ENCODE measurements around the gene PPP3R1. TPM values are rescaled to one million over a fixed set of nuclear protein-coding genes. Genes with fewer than 3 reads are reported as not detected.
A peak's percentile ranks its signal among the peaks of the same experiment; 100 is the strongest.

PPP3R1 gene
- total and polyA plus RNA-seq, 9 of the 15 experiments (the other 6 are each of a cell fraction or from before 2014, with no cell fraction given) = 3.7 to 70.0 (median 24.8) TPM

DNA sequence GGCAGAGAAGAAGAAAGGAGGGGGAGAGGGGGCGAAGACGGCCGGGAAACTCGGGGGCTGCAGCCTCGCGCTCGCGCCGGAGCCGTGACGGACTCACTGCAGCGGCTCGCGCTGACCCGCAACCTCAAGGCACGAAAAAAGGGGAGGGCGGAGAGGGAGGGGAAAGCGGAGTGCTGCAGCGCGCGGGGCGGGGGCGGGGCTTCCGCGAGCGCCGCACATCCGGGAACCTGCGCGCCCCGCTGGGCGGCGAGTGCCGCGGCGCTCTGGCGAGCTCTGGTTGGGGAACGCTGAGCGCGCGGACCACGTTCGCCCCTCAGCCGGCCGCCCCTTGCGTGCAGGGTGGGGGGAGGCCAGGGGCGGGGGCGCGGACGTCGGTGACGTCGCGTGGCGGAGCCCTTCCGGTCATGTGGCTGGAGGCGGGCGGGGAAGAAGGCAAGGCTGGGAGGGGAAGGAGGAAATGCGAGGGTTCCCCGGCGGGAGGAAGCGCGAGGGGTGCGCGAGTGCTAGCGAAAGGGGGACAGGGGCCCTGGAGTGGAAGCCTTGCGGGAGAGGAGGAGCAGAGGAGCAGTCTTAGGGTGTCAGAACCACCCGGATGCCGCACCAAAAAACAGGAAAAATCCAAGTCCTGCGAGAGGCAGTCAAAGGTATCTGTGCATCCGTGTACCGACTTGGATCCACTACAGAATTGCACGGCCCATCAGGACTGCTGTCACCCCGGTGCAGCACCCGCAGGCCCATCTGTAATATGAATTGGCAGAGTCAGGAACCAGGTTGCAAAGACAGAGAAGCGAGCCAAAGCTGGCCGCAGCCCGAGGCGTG lies at the start of gene PPP3R1 (continued):
- TF ChIP-seq RBM14 (IDR thresholded peaks at IDR 0.05; ENCODE audit: borderline replicate concordance, insufficient read depth, low read depth, low read length) (no peak), ZNF282 (CRISPR knock-in tag; IDR thresholded peaks at IDR 0.05) (no peak), DDX20 (tag; IDR thresholded peaks at IDR 0.05; ENCODE audit: low read depth) (no peak), MEF2A (IDR thresholded peaks at IDR 0.05; ENCODE audit: control insufficient read depth, low read depth, low read length) (no peak), PYGO2 (tag; IDR thresholded peaks at IDR 0.05) (no peak), NELFE (IDR thresholded peaks at IDR 0.05; ENCODE audit: insufficient read depth, insufficient read length) (no peak), CCNT2 (IDR thresholded peaks at IDR 0.05; ENCODE audit: borderline replicate concordance, extremely low read depth, insufficient read length, low read depth, low read length) (peak; percentile 86), ZNF707 (CRISPR knock-in tag; conservative IDR thresholded peaks at IDR 0.05) (no peak), BRD4 (IDR thresholded peaks at IDR 0.05) (no peak), RBBP5 (IDR thresholded peaks at IDR 0.05; ENCODE audit: borderline replicate concordance, insufficient read depth, low read length, poor library complexity, severe bottlenecking) (peak; percentile 85), RBM22 (IDR thresholded peaks at IDR 0.05; ENCODE audit: low read depth, low read length, poor library complexity, severe bottlenecking) (no peak), SRF (CRISPR knock-in tag; IDR thresholded peaks at IDR 0.05) (peak in 1 of 2 experiments; percentile 29; a peak in 1 of 4 replicates), PTTG1 (tag; IDR thresholded peaks at IDR 0.05; ENCODE audit: low read depth) (no peak), ZNF384 (IDR thresholded peaks at IDR 0.05; ENCODE audit: low read depth, low read length) (no peak)
- TF ChIP-seq, protein P1, sequence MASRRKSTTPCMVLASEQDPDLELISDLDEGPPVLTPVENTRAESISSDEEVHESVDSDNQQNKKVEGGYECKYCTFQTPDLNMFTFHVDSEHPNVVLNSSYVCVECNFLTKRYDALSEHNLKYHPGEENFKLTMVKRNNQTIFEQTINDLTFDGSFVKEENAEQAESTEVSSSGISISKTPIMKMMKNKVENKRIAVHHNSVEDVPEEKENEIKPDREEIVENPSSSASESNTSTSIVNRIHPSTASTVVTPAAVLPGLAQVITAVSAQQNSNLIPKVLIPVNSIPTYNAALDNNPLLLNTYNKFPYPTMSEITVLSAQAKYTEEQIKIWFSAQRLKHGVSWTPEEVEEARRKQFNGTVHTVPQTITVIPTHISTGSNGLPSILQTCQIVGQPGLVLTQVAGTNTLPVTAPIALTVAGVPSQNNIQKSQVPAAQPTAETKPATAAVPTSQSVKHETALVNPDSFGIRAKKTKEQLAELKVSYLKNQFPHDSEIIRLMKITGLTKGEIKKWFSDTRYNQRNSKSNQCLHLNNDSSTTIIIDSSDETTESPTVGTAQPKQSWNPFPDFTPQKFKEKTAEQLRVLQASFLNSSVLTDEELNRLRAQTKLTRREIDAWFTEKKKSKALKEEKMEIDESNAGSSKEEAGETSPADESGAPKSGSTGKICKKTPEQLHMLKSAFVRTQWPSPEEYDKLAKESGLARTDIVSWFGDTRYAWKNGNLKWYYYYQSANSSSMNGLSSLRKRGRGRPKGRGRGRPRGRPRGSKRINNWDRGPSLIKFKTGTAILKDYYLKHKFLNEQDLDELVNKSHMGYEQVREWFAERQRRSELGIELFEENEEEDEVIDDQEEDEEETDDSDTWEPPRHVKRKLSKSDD (conservative IDR thresholded peaks at IDR 0.05; ENCODE audit: low read length) = no peak
- TF ChIP-seq, protein P2, sequence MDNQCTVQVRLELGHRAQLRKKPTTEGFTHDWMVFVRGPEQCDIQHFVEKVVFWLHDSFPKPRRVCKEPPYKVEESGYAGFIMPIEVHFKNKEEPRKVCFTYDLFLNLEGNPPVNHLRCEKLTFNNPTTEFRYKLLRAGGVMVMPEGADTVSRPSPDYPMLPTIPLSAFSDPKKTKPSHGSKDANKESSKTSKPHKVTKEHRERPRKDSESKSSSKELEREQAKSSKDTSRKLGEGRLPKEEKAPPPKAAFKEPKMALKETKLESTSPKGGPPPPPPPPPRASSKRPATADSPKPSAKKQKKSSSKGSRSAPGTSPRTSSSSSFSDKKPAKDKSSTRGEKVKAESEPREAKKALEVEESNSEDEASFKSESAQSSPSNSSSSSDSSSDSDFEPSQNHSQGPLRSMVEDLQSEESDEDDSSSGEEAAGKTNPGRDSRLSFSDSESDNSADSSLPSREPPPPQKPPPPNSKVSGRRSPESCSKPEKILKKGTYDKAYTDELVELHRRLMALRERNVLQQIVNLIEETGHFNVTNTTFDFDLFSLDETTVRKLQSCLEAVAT (IDR thresholded peaks at IDR 0.05) = peak in 1 of 2 experiments; percentile 43; a peak in 1 of 4 replicates
- TF ChIP-seq, protein P3, sequence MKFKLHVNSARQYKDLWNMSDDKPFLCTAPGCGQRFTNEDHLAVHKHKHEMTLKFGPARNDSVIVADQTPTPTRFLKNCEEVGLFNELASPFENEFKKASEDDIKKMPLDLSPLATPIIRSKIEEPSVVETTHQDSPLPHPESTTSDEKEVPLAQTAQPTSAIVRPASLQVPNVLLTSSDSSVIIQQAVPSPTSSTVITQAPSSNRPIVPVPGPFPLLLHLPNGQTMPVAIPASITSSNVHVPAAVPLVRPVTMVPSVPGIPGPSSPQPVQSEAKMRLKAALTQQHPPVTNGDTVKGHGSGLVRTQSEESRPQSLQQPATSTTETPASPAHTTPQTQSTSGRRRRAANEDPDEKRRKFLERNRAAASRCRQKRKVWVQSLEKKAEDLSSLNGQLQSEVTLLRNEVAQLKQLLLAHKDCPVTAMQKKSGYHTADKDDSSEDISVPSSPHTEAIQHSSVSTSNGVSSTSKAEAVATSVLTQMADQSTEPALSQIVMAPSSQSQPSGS (CRISPR knock-in tag; IDR thresholded peaks at IDR 0.05) = 0 out of 2 replicates have a peak, but pooled peaks have one; percentile 28

All from K562 (cell line).